NK-92 (cell line): ENCODE data around the gene LIMCH1.

Source experiments
- DNase-seq: peaks from one replicate; lab custom pipeline; 2025; ENCODE audit not compliant: unreplicated experiment; lab: John Stamatoyannopoulos, UW

The LIMCH1 gene

DNA sequence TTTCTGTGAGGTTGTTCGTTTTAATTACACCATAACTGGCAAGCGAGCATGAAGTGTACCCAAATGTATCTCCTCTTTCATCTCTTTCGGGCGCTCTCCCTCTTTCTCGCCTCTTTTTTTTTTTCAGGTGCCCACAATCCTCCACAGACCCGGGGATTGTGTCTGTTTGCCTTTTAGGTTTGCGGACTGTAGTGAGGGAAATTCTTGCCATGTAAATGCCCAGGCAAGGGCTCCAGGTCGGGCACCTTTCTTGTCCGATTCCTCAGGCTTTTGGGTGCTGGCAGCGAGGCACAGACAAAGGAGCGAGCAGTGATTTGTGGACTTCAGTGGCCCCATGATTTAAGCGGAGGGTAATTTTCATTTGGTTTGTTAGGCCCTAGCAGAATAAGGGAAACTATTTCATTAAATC lies 211.7 kb downstream of the LIMCH1 start:
- no peak for DNase-seq
